Lung (tissue), 12 donors: ENCODE measurements around the gene PHLPP1. TPM values are rescaled to one million over a fixed set of nuclear protein-coding genes. Genes with fewer than 3 reads are reported as not detected.
A peak's percentile ranks its signal among the peaks of the same experiment; 100 is the strongest.

Experiments
- ATAC-seq: fragments of 200-7000 bp; cut with Tn5 transposase; one replicate; pipeline ENCODE4 v1.9.1; 2020; ENCODE audit warnings: moderate number of reproducible peaks; ENCODE audit not compliant: insufficient read depth, low FRiP score
- DNase-seq, 3 donors: peaks; one replicate each; pipeline ENCODE4 v3.0.0-alpha.2; 2013 to 2017
- H3K27ac ChIP-seq, 2 donors: one replicate each; pipeline ENCODE4 v1.5.1; 2013; ENCODE audit warnings: mild to moderate bottlenecking in 2 of 2, moderate library complexity in 2 of 2, control low read depth in 1 of 2, inconsistent platforms in 1 of 2, low read depth in 1 of 2, low read length in 1 of 2
- H3K27me3 ChIP-seq, 3 donors: one replicate each; pipeline ENCODE4 v1.5.1; 2013; ENCODE audit warnings: low read length in 2 of 3; ENCODE audit not compliant: control insufficient read depth in 3 of 3, insufficient read depth in 3 of 3
- H3K36me3 ChIP-seq, 4 donors: one replicate each; pipeline ENCODE4 v1.5.1; 2013; ENCODE audit warnings: low read length in 4 of 4, mild to moderate bottlenecking in 1 of 4, moderate library complexity in 1 of 4; ENCODE audit not compliant: control insufficient read depth in 4 of 4, insufficient read depth in 4 of 4
- H3K4me1 ChIP-seq, 5 donors: one replicate each; pipeline ENCODE4 v1.5.1; 2013; ENCODE audit warnings: low read length in 5 of 5, mild to moderate bottlenecking in 2 of 5, moderate library complexity in 1 of 5; ENCODE audit not compliant: control insufficient read depth in 5 of 5, insufficient read depth in 5 of 5
- H3K4me3 ChIP-seq: one replicate; pipeline ENCODE4 v1.5.1; 2013; ENCODE audit warnings: mild to moderate bottlenecking, control low read depth, moderate library complexity
- H3K9ac ChIP-seq, 2 donors: one replicate each; pipeline ENCODE4 v1.5.1; 2013; ENCODE audit warnings: low read length in 2 of 2, control low read depth in 1 of 2; ENCODE audit not compliant: insufficient read depth in 1 of 2
- H3K9me3 ChIP-seq, 4 donors: one replicate each; pipeline ENCODE4 v1.5.1; 2013; ENCODE audit warnings: low read length in 3 of 4, mild to moderate bottlenecking in 1 of 4, moderate library complexity in 1 of 4; ENCODE audit not compliant: control insufficient read depth in 4 of 4, insufficient read depth in 3 of 4
- WGBS, 2 donors: extraction: QIAGEN DNeasy Blood & Tissue Kit; methylation state at CpG; one replicate each; pipeline ENCODE4 v1.1.7; 2013; 5-methylcytosine and 5-hydroxymethylcytosine counted together
- polyA plus RNA-seq, 2 donors: library from polyadenylated mRNA; stranded (reverse); fragments of 200-250 nt; gene quantifications; one replicate each; pipeline ENCODE4 v1.2.1, GENCODE V29; 2013
- total RNA-seq, 2 donors: library from RNA; depleted of rRNA in 1 of 2; stranded (reverse); fragments of >200 nt in 1 of 2; gene quantifications; one replicate each; pipeline ENCODE4 v1.2.1, GENCODE V29; 2014 to 2021
- TF ChIP-seq, protein P1 (sequence below): IDR thresholded peaks from 2 replicates; pipeline ENCODE4 v1.5.1; 2012; ENCODE audit warnings: mild to moderate bottlenecking; ENCODE audit errors: control extremely low read depth, extremely low read depth
- donor health status: control.
- donor health status: control.
- donor health status: Bipolar disorder and iron deficiency.
- donor health status: healthy.
- donor health status: DM: yes; HTN: yes; CAD: no.

Gene PHLPP1
- total and polyA plus RNA-seq, 4 donors = 2.3 to 29.2 (median 7.9) TPM

DNA sequence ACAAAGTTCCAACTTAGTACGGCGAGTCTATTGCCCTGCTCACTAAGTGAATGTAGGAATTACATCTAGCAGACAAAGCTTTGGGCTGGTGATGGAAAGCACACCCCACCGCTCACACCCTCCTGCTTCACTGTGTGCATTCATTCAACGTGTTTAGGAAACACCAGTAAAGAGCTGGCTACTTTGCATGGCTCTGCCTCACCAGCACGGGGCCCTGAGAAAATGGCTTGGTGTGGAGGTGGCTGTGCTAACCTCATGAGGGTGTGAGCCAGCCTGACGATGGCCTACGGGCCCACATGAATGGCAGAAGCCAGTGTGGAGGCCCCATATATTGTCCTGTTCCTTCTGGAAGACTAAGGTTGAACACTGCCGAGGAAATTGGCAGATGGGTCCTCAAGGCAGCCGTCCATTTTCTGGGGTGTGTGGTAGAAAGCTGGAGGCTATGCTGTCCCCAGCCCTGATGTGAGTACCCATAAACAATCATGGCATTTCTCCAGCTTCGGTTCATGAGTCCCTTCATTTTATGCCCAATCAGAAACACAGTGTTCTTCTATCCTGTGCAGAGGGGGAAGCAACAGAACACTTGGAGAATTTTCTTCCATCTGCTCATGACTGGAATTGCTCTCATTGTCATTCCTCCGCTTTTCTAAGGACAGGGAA is 269.4 kb downstream of the PHLPP1 start:
- no peak for ATAC-seq
- peaks cover 0 to 8% (median 0%) of the 10 kb centered on the region in 5 donors for H3K4me1 ChIP-seq
- peaks cover 0 to 3% (median 0%) of the 10 kb centered on the region in 3 donors for H3K27me3 ChIP-seq
- no peak overlapping the region for H3K4me3 ChIP-seq
- no peaks in the 10 kb centered on the region for H3K36me3 ChIP-seq
- no peak overlapping the region for H3K27ac ChIP-seq
- H3K9ac ChIP-seq = no peak overlapping the region
- peaks cover 0 to 1% (median 0%) of the 10 kb centered on the region in 4 donors for H3K9me3 ChIP-seq
- 91 to 95% methylated on average over 11 of the region's 11 CpGs for WGBS, 2 donors
- DNase-seq = no peak
- TF ChIP-seq, protein P1, sequence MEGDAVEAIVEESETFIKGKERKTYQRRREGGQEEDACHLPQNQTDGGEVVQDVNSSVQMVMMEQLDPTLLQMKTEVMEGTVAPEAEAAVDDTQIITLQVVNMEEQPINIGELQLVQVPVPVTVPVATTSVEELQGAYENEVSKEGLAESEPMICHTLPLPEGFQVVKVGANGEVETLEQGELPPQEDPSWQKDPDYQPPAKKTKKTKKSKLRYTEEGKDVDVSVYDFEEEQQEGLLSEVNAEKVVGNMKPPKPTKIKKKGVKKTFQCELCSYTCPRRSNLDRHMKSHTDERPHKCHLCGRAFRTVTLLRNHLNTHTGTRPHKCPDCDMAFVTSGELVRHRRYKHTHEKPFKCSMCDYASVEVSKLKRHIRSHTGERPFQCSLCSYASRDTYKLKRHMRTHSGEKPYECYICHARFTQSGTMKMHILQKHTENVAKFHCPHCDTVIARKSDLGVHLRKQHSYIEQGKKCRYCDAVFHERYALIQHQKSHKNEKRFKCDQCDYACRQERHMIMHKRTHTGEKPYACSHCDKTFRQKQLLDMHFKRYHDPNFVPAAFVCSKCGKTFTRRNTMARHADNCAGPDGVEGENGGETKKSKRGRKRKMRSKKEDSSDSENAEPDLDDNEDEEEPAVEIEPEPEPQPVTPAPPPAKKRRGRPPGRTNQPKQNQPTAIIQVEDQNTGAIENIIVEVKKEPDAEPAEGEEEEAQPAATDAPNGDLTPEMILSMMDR = no peak

DNA sequence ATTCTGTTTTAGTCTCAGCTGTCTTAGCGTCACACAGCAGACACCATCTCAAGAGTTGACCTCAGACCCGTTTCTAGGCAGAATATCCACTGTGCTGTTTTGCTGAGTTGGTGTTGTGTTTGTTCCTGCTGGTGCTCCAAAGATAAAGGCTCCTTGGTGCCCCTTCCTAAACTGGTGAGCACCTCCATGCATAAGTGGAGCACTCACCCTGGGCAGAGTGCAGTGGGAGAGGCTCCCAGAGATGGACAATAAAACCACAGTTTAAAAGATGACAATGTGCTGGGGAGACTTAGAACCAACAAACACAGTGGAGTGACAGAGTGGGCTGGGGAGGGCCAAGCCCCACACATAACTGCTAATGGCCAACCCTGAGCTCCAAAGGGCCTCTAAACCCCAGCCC is 271.1 kb downstream of the PHLPP1 start:
- no peak for ATAC-seq
- Histone ChIP-seq H3K27ac (no peak overlapping the region), H3K9ac (no peak overlapping the region), H3K4me3 (no peak overlapping the region), H3K9me3 (peaks cover 0 to 1% (median 0%) of the 10 kb centered on the region in 4 donors), H3K4me1 (peaks cover 0 to 8% (median 0%) of the 10 kb centered on the region in 5 donors), H3K27me3 (peaks cover 0 to 3% (median 0%) of the 10 kb centered on the region in 3 donors), H3K36me3 (no peaks in the 10 kb centered on the region)
- TF ChIP-seq, protein P1 = no peak
- 70 to 89% methylated on average over 2 of the region's 2 CpGs for WGBS, 2 donors
- DNase-seq = no peak

- H3K27ac ChIP-seq = no peak overlapping the region
- H3K4me1 ChIP-seq = peaks cover 0 to 8% (median 0%) of the 10 kb centered on the region in 5 donors
- ATAC-seq (no peak), DNase-seq (peak in 1 of 3 donors; percentile 16)
- H3K27me3 ChIP-seq = peaks cover 0 to 3% (median 0%) of the 10 kb centered on the region in 3 donors
- H3K4me3 ChIP-seq = no peak overlapping the region
- peaks cover 0 to 1% (median 0%) of the 10 kb centered on the region in 4 donors for H3K9me3 ChIP-seq
- WGBS, 2 donors = 86% methylated on average over 19 of the region's 19 CpGs
- H3K9ac ChIP-seq = no peak overlapping the region
- H3K36me3 ChIP-seq = no peaks in the 10 kb centered on the region
- TF ChIP-seq, protein P1 = no peak
These were observed 271.9 kb downstream of the PHLPP1 start for GRCh38 chr18:62987055-62987830.
